HCT116 (cell line): ENCODE results near the gene AFDN. TPM values are rescaled to one million over a fixed set of nuclear protein-coding genes. Genes with fewer than 3 reads are reported as not detected.

Experiments
- ATAC-seq: fragments of 200-7000 bp; cut with Tn5 transposase; 2 replicates; pipeline ENCODE4 v1.9.1; 2020; ENCODE audit warnings: mild to moderate bottlenecking, moderate library complexity
- BruUV-seq: library from RNA; stranded (reverse); fragments of 400-500 nt; replicated peaks from 2 replicates; lab custom pipeline; 2021; lab: Mats Ljungman, UMichigan
- CTCF ChIA-PET: fragments of 300-600 bp; sonication (Branson Sonifier 250); formaldehyde crosslinking; loops from one replicate; lab custom pipeline; 2021; ENCODE audit warnings: antibody characterized with exemption; lab: Charles Lee
- POLR2A ChIA-PET: fragments of 300-600, 350-600 bp; sonication (Branson Sonifier 250); formaldehyde crosslinking; loops from one replicate; lab custom pipeline; 2021; ENCODE audit warnings: antibody characterized with exemption; lab: Charles Lee
- RAD21 ChIA-PET, 2 experiments: fragments of 300-600 bp; sonication (Branson Sonifier 250); formaldehyde crosslinking; loops; one replicate each; lab custom pipeline; 2023; ENCODE audit warnings: low total read pairs in 2 of 2; ENCODE audit not compliant: uncharacterized antibody in 2 of 2, unreplicated experiment in 2 of 2, low non-redundant PET in 1 of 2; lab: Charles Lee
- DNase-seq: peaks from one replicate; pipeline ENCODE4 v3.0.0-alpha.2; 2010; ENCODE audit warnings: low read depth, low spot score
- H2AFZ ChIP-seq: fragments of 200-600 bp; shearing (Covaris generic), sonication (generic); 2 replicates; pipeline ENCODE4 v1.6.1; 2017; ENCODE audit warnings: low read depth, mixed run types, mixed read lengths, antibody characterized with exemption, low read length; ENCODE audit not compliant: poor library complexity, severe bottlenecking
- H3K27ac ChIP-seq: 2 replicates; pipeline ENCODE4 v1.5.1; 2012; ENCODE audit warnings: low read depth, low read length
- H3K27me3 ChIP-seq: fragments of 200-600 bp; sonication (generic); 2 replicates; pipeline ENCODE4 v1.6.1; 2016; ENCODE audit warnings: mixed run types, low read length, mixed read lengths; ENCODE audit not compliant: insufficient read depth
- H3K36me3 ChIP-seq, 2 experiments: fragments of 200-500 bp in 1 of 2; fragments of 200-600 bp in 1 of 2; sonication (Bioruptor generic) in 1 of 2; sonication (generic) in 1 of 2; 2 replicates each; pipeline versions ENCODE4 v1.5.1 to v1.6.1; 2014 to 2016; ENCODE audit warnings: low read length in 2 of 2, inconsistent platforms in 1 of 2, mixed read lengths in 1 of 2, mixed run types in 1 of 2; ENCODE audit not compliant: insufficient read depth in 2 of 2, control insufficient read depth in 1 of 2
- H3K4me1 ChIP-seq, 2 experiments: fragments of 200-600 bp in 1 of 2; sonication (generic) in 1 of 2; 2 replicates each; pipeline versions ENCODE4 v1.5.1 to v1.6.1; 2012 to 2017; ENCODE audit warnings: low read length in 2 of 2, inconsistent platforms in 1 of 2, mild to moderate bottlenecking in 1 of 2, mixed read lengths in 1 of 2, mixed run types in 1 of 2, moderate library complexity in 1 of 2; ENCODE audit not compliant: insufficient read depth in 2 of 2, control insufficient read depth in 1 of 2
- H3K4me2 ChIP-seq: fragments of 200-600 bp; sonication (generic); 2 replicates; pipeline ENCODE4 v1.6.1; 2017; ENCODE audit warnings: mixed run types, low read length, mixed read lengths
- H3K4me3 ChIP-seq, 2 experiments: fragments of 200-600 bp in 1 of 2; sonication (generic) in 1 of 2; replicated peaks in 1 of 2; 2 replicates each; pipeline ENCODE4 v1.5.1; 2011 to 2016; ENCODE audit warnings: low read length in 2 of 2, control low read depth in 1 of 2, low read depth in 1 of 2, mild to moderate bottlenecking in 1 of 2, mixed read lengths in 1 of 2, mixed run types in 1 of 2
- H3K79me2 ChIP-seq: fragments of 200-600 bp; sonication (generic); 2 replicates; pipeline ENCODE4 v1.6.1; 2017; ENCODE audit warnings: mild to moderate bottlenecking, mixed run types, low read length, moderate library complexity, mixed read lengths; ENCODE audit not compliant: insufficient read depth
- H3K9ac ChIP-seq: fragments of 200-600 bp; sonication (generic); 2 replicates; pipeline ENCODE4 v1.6.1; 2016; ENCODE audit warnings: low read length, mixed read lengths
- H3K9me2 ChIP-seq: fragments of 200-600 bp; sonication (generic), shearing (Covaris generic); 2 replicates; pipeline ENCODE4 v1.6.1; 2017; ENCODE audit warnings: mixed run types, mild to moderate bottlenecking, moderate library complexity; ENCODE audit not compliant: insufficient read depth
- H3K9me3 ChIP-seq, 2 experiments: fragments of 200-500 bp in 1 of 2; fragments of 200-600 bp in 1 of 2; sonication (Bioruptor generic) in 1 of 2; sonication (generic) in 1 of 2; 2 replicates each; pipeline ENCODE4 v1.6.1; 2014 to 2017; ENCODE audit warnings: low read length in 2 of 2, mixed read lengths in 2 of 2, inconsistent platforms in 1 of 2, low read depth in 1 of 2, mild to moderate bottlenecking in 1 of 2, mixed run types in 1 of 2, moderate library complexity in 1 of 2; ENCODE audit not compliant: control insufficient read depth in 1 of 2, insufficient read depth in 1 of 2
- H4K20me1 ChIP-seq: fragments of 200-600 bp; sonication (generic), shearing (Covaris generic); 2 replicates; pipeline ENCODE4 v1.6.1; 2017; ENCODE audit warnings: mixed run types, mild to moderate bottlenecking, moderate library complexity; ENCODE audit not compliant: insufficient read depth
- CBX3 ChIP-seq: IDR thresholded peaks from 2 replicates; pipeline ENCODE4 v1.6.1; 2012; ENCODE audit warnings: low read depth
- CEBPB ChIP-seq: IDR thresholded peaks from 2 replicates; pipeline ENCODE4 v1.6.1; 2012; ENCODE audit warnings: low read depth
- CTCF ChIP-seq, 3 experiments: fragments of 200-600 bp in 1 of 3; sonication (generic) in 1 of 3; IDR thresholded peaks in 2 of 3; conservative IDR thresholded peaks in 1 of 3; 2 replicates each; pipeline ENCODE4 v1.5.1; 2012 to 2017; ENCODE audit warnings: low read depth in 2 of 3, low read length in 2 of 3, antibody characterized with exemption in 1 of 3, borderline replicate concordance in 1 of 3, control low read depth in 1 of 3, mild to moderate bottlenecking in 1 of 3, mixed read lengths in 1 of 3, mixed run types in 1 of 3, moderate library complexity in 1 of 3; ENCODE audit not compliant: insufficient read depth in 1 of 3
- EGR1 ChIP-seq: IDR thresholded peaks from 2 replicates; pipeline ENCODE4 v1.6.1; 2012; ENCODE audit warnings: low read depth
- ELF1 ChIP-seq: IDR thresholded peaks from 2 replicates; pipeline ENCODE4 v1.6.1; 2012; ENCODE audit warnings: low read depth, borderline replicate concordance
- EZH2 ChIP-seq: fragments of 200-600 bp; sonication (generic); IDR thresholded peaks from 2 replicates; pipeline ENCODE4 v1.6.1; 2017; ENCODE audit warnings: antibody characterized with exemption, mixed run types
- FOSL1 ChIP-seq: IDR thresholded peaks from 2 replicates; pipeline ENCODE4 v1.6.1; 2012; ENCODE audit warnings: low read depth
- JUND ChIP-seq: IDR thresholded peaks from 2 replicates; pipeline ENCODE4 v1.6.1; 2012
- MAX ChIP-seq: IDR thresholded peaks from 2 replicates; pipeline ENCODE4 v1.6.1; 2012
- POLR2A ChIP-seq: IDR thresholded peaks from 2 replicates; pipeline ENCODE4 v1.7.0; 2011; ENCODE audit warnings: borderline replicate concordance; ENCODE audit not compliant: insufficient read depth, insufficient read length; ENCODE audit errors: extremely low read depth
- RAD21 ChIP-seq: IDR thresholded peaks from 2 replicates; pipeline ENCODE4 v1.6.1; 2012; ENCODE audit warnings: low read depth, mild to moderate bottlenecking
- REST ChIP-seq: IDR thresholded peaks from 2 replicates; pipeline ENCODE4 v1.6.1; 2012; ENCODE audit warnings: low read depth
- SIN3A ChIP-seq: IDR thresholded peaks from 2 replicates; pipeline ENCODE4 v1.6.1; 2012; ENCODE audit warnings: low read depth
- SRF ChIP-seq: IDR thresholded peaks from 2 replicates; pipeline ENCODE4 v1.6.1; 2012; ENCODE audit warnings: low read depth
- TCF7L2 ChIP-seq: IDR thresholded peaks from 2 replicates; pipeline ENCODE4 v1.7.0; 2011; ENCODE audit warnings: borderline replicate concordance, inconsistent platforms; ENCODE audit not compliant: insufficient read depth, insufficient read length; ENCODE audit errors: extremely low read depth
- YY1 ChIP-seq: IDR thresholded peaks from 2 replicates; pipeline ENCODE4 v1.6.1; 2011; ENCODE audit warnings: low read length, low read depth, moderate library complexity, mild to moderate bottlenecking; ENCODE audit not compliant: insufficient replicate concordance; ENCODE audit errors: extremely low read depth
- ZBTB33 ChIP-seq: IDR thresholded peaks from 2 replicates; pipeline ENCODE4 v1.6.1; 2011; ENCODE audit warnings: mild to moderate bottlenecking, low read length, moderate library complexity; ENCODE audit not compliant: insufficient replicate concordance; ENCODE audit errors: extremely low read depth
- ZFX ChIP-seq: fragments of 450-650 bp; IDR thresholded peaks from 2 replicates; pipeline ENCODE4 v1.6.1; 2017
- ZNF274 ChIP-seq: fragments of 200-500 bp; sonication (Bioruptor generic); IDR thresholded peaks from 2 replicates; pipeline ENCODE4 v1.6.1; 2014; ENCODE audit warnings: mild to moderate bottlenecking, low read depth, low read length, inconsistent platforms
- intact Hi-C: fragments of 100-400 bp; cut with micrococcal nuclease; formaldehyde crosslinking; loops from 2 replicates; pipeline ENCODE4 v1.10.0; 2022
- total RNA-seq: library from RNA; stranded (reverse); gene quantifications from one replicate; pipeline ENCODE4 v1.2.1, GENCODE V29; 2021; ENCODE audit not compliant: unreplicated experiment

The AFDN gene
- total RNA-seq, 1 experiment from 2014 or later: 59.4 TPM

GRCh38 chr6:167815296-167815980 is 11.3 kb upstream of the AFDN start:
- no peak for ATAC-seq
- H3K36me3 ChIP-seq: no peaks in the 10 kb centered on the region
- no peak overlapping the region for H3K4me3 ChIP-seq
- no peaks in the 10 kb centered on the region for H3K27me3 ChIP-seq
- intact Hi-C loops: no loop called here
- no peaks in the 10 kb centered on the region for H3K9me3 ChIP-seq
- ChIA-PET POLR2A (no interaction called here), RAD21 (no interaction called here)
- H3K9me2 ChIP-seq: no peaks in the 10 kb centered on the region
- BruUV-seq: no TSS peak
- H2AFZ ChIP-seq: no peak overlapping the region
- H4K20me1 ChIP-seq: no peaks in the 10 kb centered on the region
- H3K79me2 ChIP-seq: no peaks in the 10 kb centered on the region
- TF ChIP-seq YY1: no peak
- TF ChIP-seq RAD21: no peak
- no peak for TF ChIP-seq EZH2
- TF ChIP-seq POLR2A: no peak
- no peak for TF ChIP-seq ZNF274
- no peak for TF ChIP-seq MAX
- no peak for TF ChIP-seq CEBPB
- TF ChIP-seq EGR1: no peak
- TF ChIP-seq ELF1: no peak
- TF ChIP-seq SRF: no peak
- no peak for TF ChIP-seq TCF7L2
- TF ChIP-seq CTCF (IDR thresholded peaks at IDR 0.05 in 2 of 3, conservative IDR thresholded peaks at IDR 0.05 in 1 of 3; ENCODE audit: borderline replicate concordance in 1 of 3, insufficient read depth in 1 of 3, low read depth in 2 of 3, low read length in 2 of 3): no peak
- no peak for TF ChIP-seq SIN3A
- TF ChIP-seq REST: no peak
- no peak for TF ChIP-seq CBX3
- TF ChIP-seq ZBTB33: no peak
- no peak for TF ChIP-seq JUND
- no peak for TF ChIP-seq ZFX
- no peak for TF ChIP-seq FOSL1
- TF ChIP-seq, all 23 proteins: peak for 0
- Histone ChIP-seq H3K4me2 (no peak overlapping the region), H3K9ac (no peak overlapping the region), H3K27ac (no peak overlapping the region), H3K4me1 (peaks cover 0 to 8% of the 10 kb centered on the region in 2 experiments; a peak in 1 of 4 replicates)
- CTCF ChIA-PET: no interaction called here
- DNase-seq: no peak
